Stomach (tissue), 9 donors: Measurements from ENCODE around the gene FAM3B. TPM values are rescaled to one million over a fixed set of nuclear protein-coding genes. Genes with fewer than 3 reads are reported as not detected.
"Not testable (repeated sequence)": the region's sequence is repeated elsewhere in the genome, so short reads cannot be mapped to it uniquely, and the experiment has no call there.

Experiments used
- DNase-seq, 2 donors: peaks; one replicate each; pipeline versions ENCODE4 v3.0.0 to v3.0.0-alpha.2; 2013 to 2019
- H3K27ac ChIP-seq, 5 donors: fragments of 200-600 bp in 4 of 5; sonication (generic) in 4 of 5; one replicate each; pipeline ENCODE4 v1.5.1; 2013 to 2019; ENCODE audit warnings: mild to moderate bottlenecking in 1 of 5, moderate library complexity in 1 of 5
- H3K27me3 ChIP-seq, 3 donors: fragments of 200-600 bp; sonication (generic); one replicate each; pipeline ENCODE4 v1.5.1; 2017 to 2019; ENCODE audit warnings: mixed run types in 1 of 3
- H3K36me3 ChIP-seq, 4 donors: fragments of 200-600 bp; sonication (generic); 1 replicate in 3 of 4; 2 replicates in 1 of 4; pipeline ENCODE4 v1.5.1; 2016 to 2019
- H3K4me1 ChIP-seq, 4 donors: fragments of 200-600 bp; sonication (generic); one replicate each; pipeline ENCODE4 v1.5.1; 2016 to 2019
- H3K4me3 ChIP-seq, 4 donors: fragments of 200-600 bp; sonication (generic) in 3 of 4; one replicate each; pipeline ENCODE4 v1.5.1; 2016 to 2019; ENCODE audit warnings: mild to moderate bottlenecking in 1 of 4
- H3K9me3 ChIP-seq, 4 donors: fragments of 200-600 bp; sonication (generic); one replicate each; pipeline ENCODE4 v1.5.1; 2016 to 2019
- EP300 ChIP-seq: sonication (generic); formaldehyde crosslinking; IDR thresholded peaks from one replicate; pipeline ENCODE4 v1.6.1; 2017; ENCODE audit warnings: antibody characterized with exemption
- POLR2A ChIP-seq, 4 donors: fragments of 450-650 bp; IDR thresholded peaks; one replicate each; pipeline ENCODE4 v1.6.1; 2016; ENCODE audit warnings: antibody characterized with exemption in 4 of 4, control low read depth in 2 of 4, mild to moderate bottlenecking in 1 of 4, moderate library complexity in 1 of 4
- POLR2AphosphoS5 ChIP-seq, 3 donors: sonication (generic); formaldehyde crosslinking; IDR thresholded peaks; one replicate each; pipeline ENCODE4 v1.6.1; 2016; ENCODE audit warnings: antibody characterized with exemption in 3 of 3
- WGBS, 5 donors: extraction: QIAGEN DNeasy Blood & Tissue Kit in 3 of 5; methylation state at CpG; one replicate each; pipeline versions ENCODE4 v1.1.5 to v1.1.7; 2013 to 2018; 5-methylcytosine and 5-hydroxymethylcytosine counted together
- intact Hi-C: fragments of 100-400 bp; cut with DNase I; formaldehyde crosslinking; loops from one replicate; pipeline ENCODE4 v1.15.1; 2023; ENCODE audit warnings: low total_unique reads
- polyA plus RNA-seq, 3 donors: library from polyadenylated mRNA; stranded (reverse); fragments of 200-250 nt; gene quantifications; one replicate each; pipeline ENCODE4 v1.2.3, GENCODE V29; 2013
- total RNA-seq, 5 donors: library from RNA; depleted of rRNA; stranded (reverse); fragments of >200 nt; gene quantifications; one replicate each; pipeline versions ENCODE4 v1.1.0 to v1.2.3, GENCODE V29; 2014 to 2016
- TF ChIP-seq, protein P1 (sequence below), 7 experiments: fragments of 450-650 bp in 4 of 7; fragments of 200-600 bp in 3 of 7; sonication (generic) in 3 of 7; IDR thresholded peaks; one replicate each; pipeline ENCODE4 v1.5.1; 2016 to 2019; ENCODE audit warnings: antibody characterized with exemption in 7 of 7, control low read depth in 2 of 7, mild to moderate bottlenecking in 1 of 7
- donor health status: healthy with polysubstance abuse.
- donor health status: Bipolar disorder and iron deficiency.
- donor health status: healthy.

FAM3B gene
- total and polyA plus RNA-seq, 8 donors: 12.3 to 103 (median 89.0) TPM; not detected in 1

DNA sequence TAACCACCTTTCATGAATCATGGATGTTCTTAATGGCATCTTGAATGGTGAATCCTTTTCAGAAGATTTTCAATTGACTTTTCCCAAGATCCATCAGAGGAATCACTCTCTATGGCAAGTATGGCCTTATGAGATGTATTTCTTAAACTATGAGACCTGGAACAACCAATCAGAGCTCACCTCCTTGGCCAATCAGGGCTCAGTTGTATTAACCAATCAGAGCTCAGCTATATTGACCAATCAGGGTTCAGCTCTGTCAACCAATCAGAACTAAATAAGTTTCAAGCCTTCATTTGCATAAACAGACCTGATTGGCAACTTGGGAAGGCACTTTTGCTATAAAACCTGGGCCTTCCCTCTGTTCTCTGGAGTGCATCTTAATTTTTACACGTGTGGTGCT lies 13.6 kb upstream of the FAM3B start:
- peaks cover 0 to 5% (median 0%) of the 10 kb centered on the region in 4 donors for H3K9me3 ChIP-seq
- no peak overlapping the region for H3K4me3 ChIP-seq
- no peaks in the 10 kb centered on the region for H3K4me1 ChIP-seq
- no peak for TF ChIP-seq POLR2AphosphoS5 (IDR thresholded peaks at IDR 0.05)
- no peak for TF ChIP-seq EP300
- TF ChIP-seq POLR2A (IDR thresholded peaks at IDR 0.05): no peak
- TF ChIP-seq, protein P1, sequence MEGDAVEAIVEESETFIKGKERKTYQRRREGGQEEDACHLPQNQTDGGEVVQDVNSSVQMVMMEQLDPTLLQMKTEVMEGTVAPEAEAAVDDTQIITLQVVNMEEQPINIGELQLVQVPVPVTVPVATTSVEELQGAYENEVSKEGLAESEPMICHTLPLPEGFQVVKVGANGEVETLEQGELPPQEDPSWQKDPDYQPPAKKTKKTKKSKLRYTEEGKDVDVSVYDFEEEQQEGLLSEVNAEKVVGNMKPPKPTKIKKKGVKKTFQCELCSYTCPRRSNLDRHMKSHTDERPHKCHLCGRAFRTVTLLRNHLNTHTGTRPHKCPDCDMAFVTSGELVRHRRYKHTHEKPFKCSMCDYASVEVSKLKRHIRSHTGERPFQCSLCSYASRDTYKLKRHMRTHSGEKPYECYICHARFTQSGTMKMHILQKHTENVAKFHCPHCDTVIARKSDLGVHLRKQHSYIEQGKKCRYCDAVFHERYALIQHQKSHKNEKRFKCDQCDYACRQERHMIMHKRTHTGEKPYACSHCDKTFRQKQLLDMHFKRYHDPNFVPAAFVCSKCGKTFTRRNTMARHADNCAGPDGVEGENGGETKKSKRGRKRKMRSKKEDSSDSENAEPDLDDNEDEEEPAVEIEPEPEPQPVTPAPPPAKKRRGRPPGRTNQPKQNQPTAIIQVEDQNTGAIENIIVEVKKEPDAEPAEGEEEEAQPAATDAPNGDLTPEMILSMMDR (IDR thresholded peaks at IDR 0.05): no peak
- no peaks in the 10 kb centered on the region for H3K36me3 ChIP-seq
- no peaks in the 10 kb centered on the region for H3K27me3 ChIP-seq
- no peak overlapping the region for H3K27ac ChIP-seq
- no peak for DNase-seq
- intact Hi-C loops: no loop called here
- 79 to 91% (median 84%) methylated on average over 1 of the region's 1 CpG for WGBS, 5 donors

DNA sequence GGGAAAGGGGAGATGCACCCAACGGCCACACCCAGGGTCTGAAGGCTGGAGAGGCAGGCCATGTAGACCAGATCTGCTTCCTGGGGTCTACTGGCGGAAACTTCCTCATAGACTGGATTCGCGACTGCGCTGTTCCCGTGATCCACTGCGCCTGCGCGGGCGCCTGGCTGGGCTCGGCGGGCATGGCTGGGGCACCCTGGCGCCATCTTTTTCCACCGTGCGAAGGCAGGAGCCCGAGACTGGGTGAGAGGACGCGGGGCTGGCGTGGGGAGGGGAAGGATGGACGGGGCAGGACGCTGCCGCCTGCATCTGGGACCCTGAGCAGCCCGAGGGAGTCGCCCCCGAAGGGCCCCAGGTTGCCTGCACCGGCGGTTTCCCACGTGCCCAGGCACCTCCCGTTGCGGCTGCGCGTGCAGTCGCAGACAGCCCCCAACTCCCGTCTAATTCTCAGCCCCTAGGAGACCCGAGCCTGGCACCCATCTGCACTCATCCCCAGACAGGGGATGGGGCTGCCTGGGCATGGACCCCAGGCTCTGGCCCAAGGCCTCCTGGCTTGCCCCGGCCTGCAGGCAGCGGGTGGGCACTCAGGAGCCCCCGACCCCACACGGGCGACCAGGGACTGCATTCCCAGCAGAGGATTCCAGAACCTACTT lies 12.4 kb upstream of the FAM3B start:
- intact Hi-C loops: no loop called here
- Histone ChIP-seq H3K27ac (no peak overlapping the region), H3K9me3 (peaks cover 0 to 5% (median 0%) of the 10 kb centered on the region in 4 donors), H3K4me3 (no peak overlapping the region), H3K36me3 (no peaks in the 10 kb centered on the region), H3K4me1 (no peaks in the 10 kb centered on the region), H3K27me3 (peaks cover 0 to 5% (median 0%) of the 10 kb centered on the region in 3 donors)
- no peak for DNase-seq
- TF ChIP-seq POLR2AphosphoS5 (IDR thresholded peaks at IDR 0.05): no peak
- WGBS, 5 donors: 95 to 99% (median 96%) methylated on average over 16 to 40 of the region's 40 CpGs

DNA sequence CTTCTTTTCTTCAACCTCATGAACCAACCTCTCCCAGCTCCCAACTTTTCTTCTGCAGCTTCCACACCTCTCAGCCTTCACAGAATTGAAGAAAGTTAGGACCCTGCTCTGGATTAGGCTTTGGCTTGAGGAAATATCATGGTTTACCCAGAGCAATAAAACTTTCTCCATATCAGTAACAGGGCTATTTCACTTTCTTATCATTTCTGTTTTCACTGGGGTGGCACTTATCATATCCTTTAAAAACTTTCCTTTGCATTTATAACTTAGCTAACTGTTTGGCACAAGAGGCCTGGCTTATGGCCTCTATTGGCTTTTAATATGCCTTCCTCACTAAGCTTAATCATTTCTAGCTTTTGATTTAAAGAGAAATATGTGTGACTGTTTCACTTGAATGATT lies 9.4 kb upstream of the FAM3B start:
- H3K27me3 ChIP-seq: peaks cover 0 to 5% (median 0%) of the 10 kb centered on the region in 3 donors
- no peak overlapping the region for H3K27ac ChIP-seq
- no peak for DNase-seq
- H3K4me1 ChIP-seq: no peaks in the 10 kb centered on the region
- TF ChIP-seq, protein P1 (IDR thresholded peaks at IDR 0.05): no peak
- TF ChIP-seq EP300 (no peak), POLR2A (IDR thresholded peaks at IDR 0.05) (no peak), POLR2AphosphoS5 (IDR thresholded peaks at IDR 0.05) (no peak)
- H3K9me3 ChIP-seq: peaks cover 0 to 5% (median 0%) of the 10 kb centered on the region in 4 donors
- intact Hi-C loops: no loop called here
- H3K4me3 ChIP-seq: no peak overlapping the region
- no peaks in the 10 kb centered on the region for H3K36me3 ChIP-seq

DNA sequence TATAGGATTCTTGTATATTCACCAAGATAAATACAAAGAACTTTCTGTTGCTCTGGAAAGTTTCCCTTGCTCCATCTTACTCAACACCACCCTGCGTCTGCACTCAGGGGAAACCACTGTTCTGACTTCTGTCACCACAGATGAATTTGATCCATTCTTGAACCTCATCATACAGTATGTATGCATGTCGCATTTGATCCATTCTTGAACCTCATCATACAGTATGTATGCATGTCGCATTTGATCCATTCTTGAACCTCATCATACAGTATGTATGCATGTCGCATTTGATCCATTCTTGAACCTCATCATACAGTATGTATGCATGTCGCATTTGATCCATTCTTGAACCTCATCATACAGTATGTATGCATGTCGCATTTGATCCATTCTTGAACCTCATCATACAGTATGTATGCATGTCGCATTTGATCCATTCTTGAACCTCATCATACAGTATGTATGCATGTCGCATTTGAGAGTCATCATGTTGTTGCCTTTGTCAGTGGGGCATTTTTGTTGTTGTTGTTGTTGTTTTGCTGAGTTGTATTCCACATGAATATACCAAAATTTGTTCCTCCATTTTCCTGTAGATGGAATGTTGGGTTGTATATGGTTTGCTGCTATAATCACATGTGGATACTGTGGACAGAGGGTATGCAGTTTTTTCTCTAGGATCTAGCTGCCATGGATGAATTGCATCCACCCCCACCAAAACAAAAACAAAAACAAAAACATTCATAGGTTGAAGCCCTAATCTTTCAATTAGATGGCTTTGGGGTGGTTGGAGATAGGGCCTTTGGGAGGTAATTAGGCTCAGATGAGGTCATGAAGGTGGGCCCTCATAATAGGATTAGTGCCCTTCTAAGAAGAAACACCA lies 3.1 kb upstream of the FAM3B start:
- 94 to 96% (median 95%) methylated on average over 4 to 5 of the region's 8 CpGs for WGBS, 5 donors
- H3K36me3 ChIP-seq, H3K9me3 ChIP-seq, DNase-seq, intact Hi-C loops, H3K4me3 ChIP-seq, H3K27ac ChIP-seq: not testable (repeated sequence)
- Histone ChIP-seq H3K4me1 (peaks cover 13 to 16% (median 15%) of the 10 kb centered on the region in 4 donors), H3K27me3 (peaks cover 0 to 30% (median 15%) of the 10 kb centered on the region in 3 donors)

DNA sequence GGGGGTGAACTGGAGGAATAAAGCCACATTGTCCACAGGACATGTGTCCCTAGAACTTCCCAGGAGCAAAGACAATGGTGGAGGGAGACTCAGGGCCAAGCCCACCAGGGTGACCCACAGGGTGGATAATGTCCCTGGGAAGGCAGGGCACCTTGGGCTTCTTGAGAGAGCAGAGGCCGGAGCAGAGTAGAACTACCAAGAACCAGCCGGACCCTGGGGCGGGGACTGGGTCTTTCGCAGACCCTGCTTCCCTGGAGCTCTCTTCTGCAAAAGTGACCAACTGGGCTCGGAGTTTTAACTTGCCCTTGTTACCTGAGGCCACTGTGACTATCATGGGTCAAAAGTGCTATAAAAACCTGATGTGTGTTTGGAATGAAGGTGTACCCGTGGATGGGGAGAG lies 875 bp upstream of the FAM3B start:
- intact Hi-C loops: no loop called here
- H3K4me3 ChIP-seq: peak overlapping the region in 3 of 4 donors; percentile 43 to 59 (median 55)

More for the DNA sequence above, 875 bp upstream of the FAM3B start:
- 84 to 95% (median 88%) methylated on average over 6 of the region's 6 CpGs for WGBS, 5 donors
- DNase-seq: no peak
- H3K4me1 ChIP-seq: peaks cover 16 to 22% (median 17%) of the 10 kb centered on the region in 4 donors
- peaks cover 0 to 25% (median 15%) of the 10 kb centered on the region in 3 donors for H3K27me3 ChIP-seq
- no peak for TF ChIP-seq POLR2A (IDR thresholded peaks at IDR 0.05)
- no peak for TF ChIP-seq POLR2AphosphoS5 (IDR thresholded peaks at IDR 0.05)
- TF ChIP-seq, protein P1 (IDR thresholded peaks at IDR 0.05): no peak
- TF ChIP-seq EP300: no peak
- H3K36me3 ChIP-seq: no peaks in the 10 kb centered on the region
- no peaks in the 10 kb centered on the region for H3K9me3 ChIP-seq
- peak overlapping the region in 4 of 5 donors; percentile 82 to 88 (median 87) for H3K27ac ChIP-seq
